LHCN-M2 (cell line): ENCODE data around the gene SCIN. TPM values are rescaled to one million over a fixed set of nuclear protein-coding genes. Genes with fewer than 3 reads are reported as not detected.
A peak's percentile ranks its signal among the peaks of the same experiment; 100 is the strongest.

ENCODE experiments used
- DNase-seq: peaks from one replicate; pipeline ENCODE4 v3.0.0-alpha.2; 2012; ENCODE audit warnings: low read depth
- total RNA-seq: library from RNA; depleted of rRNA; stranded (reverse); fragments of >200 nt; gene quantifications from 2 replicates; pipeline ENCODE4 v1.2.3, GENCODE V29; 2014

The SCIN gene
- total RNA-seq, 1 experiment from 2014 or later, result 0.40 TPM

GRCh38 chr7:12567015-12567414 lies 3.5 kb upstream of the SCIN start:
- DNase-seq, result no peak

GRCh38 chr7:12569673-12570072 lies 847 bp upstream of the SCIN start:
- DNase-seq, result no peak

GRCh38 chr7:12570168-12570533 lies 369 bp upstream of the SCIN start:
- peak; percentile 27 for DNase-seq

- DNase-seq, result no peak
Observed at GRCh38 chr7:12571691-12572090, 1.2 kb downstream of the SCIN start.

- no peak for DNase-seq
Observed at GRCh38 chr7:12572941-12573575, 2.5 kb downstream of the SCIN start.

GRCh38 chr7:12573885-12574284 lies 3.4 kb downstream of the SCIN start:
- DNase-seq, result no peak

- no peak for DNase-seq
Observed at GRCh38 chr7:12578930-12579640, 8.6 kb downstream of the SCIN start.

GRCh38 chr7:12581897-12582296 lies 11.4 kb downstream of the SCIN start:
- DNase-seq, result peak; percentile 16

GRCh38 chr7:12582362-12582761 lies 11.8 kb downstream of the SCIN start:
- no peak for DNase-seq

GRCh38 chr7:12583176-12583575 lies 12.7 kb downstream of the SCIN start:
- peak; percentile 84 for DNase-seq

GRCh38 chr7:12583922-12584321 lies 13.4 kb downstream of the SCIN start:
- no peak for DNase-seq

- peak; percentile 96 for DNase-seq
Observed at GRCh38 chr7:12584930-12585329, 14.4 kb downstream of the SCIN start.

- no peak for DNase-seq
Observed at GRCh38 chr7:12586271-12586670, 15.8 kb downstream of the SCIN start.

GRCh38 chr7:12588259-12588904 lies 17.9 kb downstream of the SCIN start:
- no peak for DNase-seq

- no peak for DNase-seq
Observed at GRCh38 chr7:12590559-12590958, 20.0 kb downstream of the SCIN start.

- DNase-seq, result peak; percentile 14
Observed at GRCh38 chr7:12594122-12594897, 23.8 kb downstream of the SCIN start.

GRCh38 chr7:12595148-12595547 lies 24.6 kb downstream of the SCIN start:
- no peak for DNase-seq

GRCh38 chr7:12596225-12596790 lies 25.8 kb downstream of the SCIN start:
- no peak for DNase-seq

- no peak for DNase-seq
Observed at GRCh38 chr7:12601302-12601869, 30.9 kb downstream of the SCIN start.

GRCh38 chr7:12607134-12607533 lies 36.6 kb downstream of the SCIN start:
- peak; percentile 77 for DNase-seq

GRCh38 chr7:12609561-12609960 lies 39.0 kb downstream of the SCIN start:
- DNase-seq, result no peak
